Smooth muscle cell (in vitro differentiated cells): ENCODE results near the gene WAS. TPM values are rescaled to one million over a fixed set of nuclear protein-coding genes. Genes with fewer than 3 reads are reported as not detected.

Experiments used
- DNase-seq: peaks from one replicate; lab custom pipeline; 2025; ENCODE audit not compliant: unreplicated experiment; lab: John Stamatoyannopoulos, UW
- H2AFZ ChIP-seq: fragments of 200-600 bp; sonication (generic); 2 replicates; pipeline ENCODE4 v1.6.0; 2016; ENCODE audit warnings: antibody characterized with exemption, low read depth, mild to moderate bottlenecking
- H3F3A ChIP-seq: fragments of 200-600 bp; sonication (generic); 2 replicates; pipeline ENCODE4 v1.6.0; 2017; ENCODE audit warnings: antibody characterized with exemption, low read depth
- H3K27ac ChIP-seq: fragments of 200-600 bp; sonication (generic); 2 replicates; pipeline ENCODE4 v1.5.1; 2016; ENCODE audit warnings: low read depth, mild to moderate bottlenecking
- H3K27me3 ChIP-seq: fragments of 200-600 bp; sonication (generic); 2 replicates; pipeline ENCODE4 v1.6.1; 2016; ENCODE audit warnings: low read depth, mild to moderate bottlenecking
- H3K36me3 ChIP-seq: fragments of 200-600 bp; sonication (generic); 2 replicates; pipeline ENCODE4 v1.5.1; 2016; ENCODE audit warnings: low read depth
- H3K4me1 ChIP-seq: fragments of 200-600 bp; sonication (generic); 2 replicates; pipeline ENCODE4 v1.5.1; 2016; ENCODE audit warnings: low read depth
- H3K4me2 ChIP-seq: fragments of 200-600 bp; sonication (generic); 2 replicates; pipeline ENCODE4 v1.6.0; 2016; ENCODE audit warnings: mild to moderate bottlenecking
- H3K4me3 ChIP-seq: fragments of 200-600 bp; sonication (generic); 2 replicates; pipeline ENCODE4 v1.5.1; 2016; ENCODE audit warnings: mild to moderate bottlenecking
- H3K79me2 ChIP-seq: fragments of 200-600 bp; sonication (generic); 2 replicates; pipeline ENCODE4 v1.6.0; 2016; ENCODE audit warnings: low read depth, mild to moderate bottlenecking
- H3K9ac ChIP-seq: fragments of 200-600 bp; sonication (generic); 2 replicates; pipeline ENCODE4 v1.6.0; 2016; ENCODE audit warnings: low read depth
- H3K9me3 ChIP-seq: fragments of 200-600 bp; sonication (generic); replicated peaks from 2 replicates; pipeline ENCODE4 v1.5.1; 2016; ENCODE audit warnings: low read depth
- H4K20me1 ChIP-seq: fragments of 200-600 bp; sonication (generic); 2 replicates; pipeline ENCODE4 v1.6.0; 2016; ENCODE audit warnings: low read depth
- WGBS: methylation state at CpG from one replicate; pipeline ENCODE4 v1.1.7; 2016; ENCODE audit warnings: low lambda C conversion rate; 5-methylcytosine and 5-hydroxymethylcytosine counted together
- polyA plus RNA-seq: library from polyadenylated mRNA; unstranded; fragments of >200 nt; fragmentation: Nextera tagmentation; extraction: Ambion mirVana; gene quantifications from 2 replicates; pipeline ENCODE4 v1.2.1, GENCODE V29; 2016
- total RNA-seq: library from RNA; depleted of rRNA; stranded (reverse); fragments of >200 nt; gene quantifications from 2 replicates; pipeline ENCODE4 v1.2.3, GENCODE V29; 2014
- TF ChIP-seq, protein P1 (sequence below): fragments of 200-600 bp; sonication (generic); IDR thresholded peaks from 2 replicates; pipeline ENCODE4 v1.5.1; 2017; ENCODE audit warnings: borderline replicate concordance, mild to moderate bottlenecking, antibody characterized with exemption; ENCODE audit not compliant: insufficient read depth, poor library complexity, severe bottlenecking

The WAS gene
- total and polyA plus RNA-seq, 2 experiments from 2014 or later: 0.24 to 0.54 TPM

DNA sequence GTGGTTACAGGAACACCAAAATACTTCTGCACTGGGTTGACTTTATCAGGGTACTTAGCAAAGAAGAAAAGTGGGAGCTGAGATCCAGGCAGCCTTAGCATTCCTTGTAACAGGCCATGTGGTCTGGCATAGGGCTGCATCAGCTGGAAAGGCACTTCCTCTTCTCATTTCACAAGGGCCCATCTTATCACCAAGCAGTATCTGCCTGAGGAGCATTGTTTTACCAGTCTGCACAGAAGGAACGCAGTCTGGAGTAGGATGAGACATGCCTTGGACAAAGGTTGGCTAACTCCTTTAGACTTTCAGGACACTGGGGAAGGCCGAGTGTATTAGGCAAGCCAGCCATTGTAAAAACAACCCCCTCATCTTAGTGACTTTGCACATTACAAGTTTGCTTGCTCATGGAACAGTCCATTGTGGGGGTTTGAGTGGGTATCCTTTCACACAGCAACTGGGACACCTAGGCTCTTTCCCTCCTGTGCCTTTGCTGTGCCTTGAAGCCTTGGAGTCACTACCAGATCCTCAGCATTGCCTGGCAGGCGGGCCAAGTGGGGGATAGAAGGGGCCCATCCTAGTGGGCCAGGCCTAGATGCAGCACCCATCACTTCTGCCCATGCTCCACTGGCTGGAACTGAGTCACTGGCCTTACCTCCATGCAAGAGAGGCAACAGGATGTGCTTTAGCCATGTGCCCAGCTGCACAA, 17.5 kb downstream of the WAS start:
- TF ChIP-seq, protein P1, sequence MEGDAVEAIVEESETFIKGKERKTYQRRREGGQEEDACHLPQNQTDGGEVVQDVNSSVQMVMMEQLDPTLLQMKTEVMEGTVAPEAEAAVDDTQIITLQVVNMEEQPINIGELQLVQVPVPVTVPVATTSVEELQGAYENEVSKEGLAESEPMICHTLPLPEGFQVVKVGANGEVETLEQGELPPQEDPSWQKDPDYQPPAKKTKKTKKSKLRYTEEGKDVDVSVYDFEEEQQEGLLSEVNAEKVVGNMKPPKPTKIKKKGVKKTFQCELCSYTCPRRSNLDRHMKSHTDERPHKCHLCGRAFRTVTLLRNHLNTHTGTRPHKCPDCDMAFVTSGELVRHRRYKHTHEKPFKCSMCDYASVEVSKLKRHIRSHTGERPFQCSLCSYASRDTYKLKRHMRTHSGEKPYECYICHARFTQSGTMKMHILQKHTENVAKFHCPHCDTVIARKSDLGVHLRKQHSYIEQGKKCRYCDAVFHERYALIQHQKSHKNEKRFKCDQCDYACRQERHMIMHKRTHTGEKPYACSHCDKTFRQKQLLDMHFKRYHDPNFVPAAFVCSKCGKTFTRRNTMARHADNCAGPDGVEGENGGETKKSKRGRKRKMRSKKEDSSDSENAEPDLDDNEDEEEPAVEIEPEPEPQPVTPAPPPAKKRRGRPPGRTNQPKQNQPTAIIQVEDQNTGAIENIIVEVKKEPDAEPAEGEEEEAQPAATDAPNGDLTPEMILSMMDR: no peak
- no peak overlapping the region for H3K27ac ChIP-seq
- no peaks in the 10 kb centered on the region for H3K27me3 ChIP-seq
- 62% methylated on average over 3 of the region's 3 CpGs for WGBS
- H3F3A ChIP-seq: no peaks in the 10 kb centered on the region
- DNase-seq: no peak
- no peak overlapping the region for H3K4me2 ChIP-seq
- H2AFZ ChIP-seq: no peak overlapping the region
- no peaks in the 10 kb centered on the region for H3K79me2 ChIP-seq
- H3K4me1 ChIP-seq: no peaks in the 10 kb centered on the region
- no peaks in the 10 kb centered on the region for H3K9me3 ChIP-seq
- no peaks in the 10 kb centered on the region for H4K20me1 ChIP-seq
- H3K4me3 ChIP-seq: no peak overlapping the region
- H3K9ac ChIP-seq: no peak overlapping the region
- no peaks in the 10 kb centered on the region for H3K36me3 ChIP-seq

DNA sequence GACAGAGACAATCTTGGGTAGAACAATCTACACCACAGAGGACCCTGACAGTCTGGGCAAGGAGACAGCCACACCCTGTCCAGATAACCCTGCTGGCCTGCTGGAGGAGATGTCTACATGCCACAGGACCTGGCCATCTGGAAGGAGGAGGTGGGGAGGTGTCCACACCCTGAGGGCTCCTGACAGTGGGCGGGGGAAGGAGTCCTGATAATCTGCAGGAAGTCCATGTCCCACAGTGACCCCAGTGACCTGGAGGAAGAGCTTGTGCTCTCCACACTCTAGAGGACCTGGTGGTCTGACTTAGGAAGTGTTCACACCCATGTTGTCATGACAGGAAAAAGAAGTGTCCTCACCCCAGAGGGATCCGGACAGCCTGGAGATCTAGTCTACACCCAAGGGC, 18.4 kb downstream of the WAS start:
- H3K36me3 ChIP-seq: no peaks in the 10 kb centered on the region
- no peak overlapping the region for H3K27ac ChIP-seq
- DNase-seq: no peak
- H3K4me2 ChIP-seq: no peak overlapping the region
- no peaks in the 10 kb centered on the region for H3F3A ChIP-seq
- H3K9me3 ChIP-seq: no peaks in the 10 kb centered on the region
- no peak overlapping the region for H2AFZ ChIP-seq
- no peaks in the 10 kb centered on the region for H4K20me1 ChIP-seq
- TF ChIP-seq, protein P1: no peak
- no peak overlapping the region for H3K4me3 ChIP-seq
- H3K4me1 ChIP-seq: no peaks in the 10 kb centered on the region
- WGBS: 86% methylated on average over 2 of the region's 2 CpGs
- no peaks in the 10 kb centered on the region for H3K79me2 ChIP-seq
- H3K9ac ChIP-seq: no peak overlapping the region
- no peaks in the 10 kb centered on the region for H3K27me3 ChIP-seq

DNA sequence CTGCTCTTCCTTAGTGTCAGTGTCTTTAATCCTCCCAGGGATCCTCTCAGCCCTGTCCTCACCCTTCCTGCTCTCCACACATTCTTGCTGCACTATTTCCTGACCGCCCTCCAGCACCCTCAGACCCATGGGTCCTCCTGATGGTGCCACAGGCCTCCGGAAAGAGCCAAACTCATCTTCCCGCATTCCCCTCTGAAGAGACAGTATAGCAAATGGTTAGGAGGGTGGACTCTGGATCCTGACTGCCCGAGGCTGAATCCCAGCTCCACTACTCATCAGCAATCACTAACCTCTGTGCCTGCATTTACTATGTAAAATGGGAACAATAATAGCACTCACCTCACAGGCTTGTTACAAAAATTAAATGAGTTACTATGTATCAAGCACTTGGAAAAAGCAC, 19.1 kb downstream of the WAS start:
- Histone ChIP-seq H2AFZ (no peak overlapping the region), H3K9ac (no peak overlapping the region), H3F3A (no peaks in the 10 kb centered on the region), H3K9me3 (no peaks in the 10 kb centered on the region), H3K4me2 (no peak overlapping the region), H3K27me3 (no peaks in the 10 kb centered on the region), H4K20me1 (no peaks in the 10 kb centered on the region), H3K27ac (no peak overlapping the region), H3K79me2 (no peaks in the 10 kb centered on the region), H3K36me3 (no peaks in the 10 kb centered on the region), H3K4me3 (no peak overlapping the region), H3K4me1 (no peaks in the 10 kb centered on the region)
- WGBS: 63% methylated on average over 4 of the region's 4 CpGs
- DNase-seq: no peak
- TF ChIP-seq, protein P1: no peak

DNA sequence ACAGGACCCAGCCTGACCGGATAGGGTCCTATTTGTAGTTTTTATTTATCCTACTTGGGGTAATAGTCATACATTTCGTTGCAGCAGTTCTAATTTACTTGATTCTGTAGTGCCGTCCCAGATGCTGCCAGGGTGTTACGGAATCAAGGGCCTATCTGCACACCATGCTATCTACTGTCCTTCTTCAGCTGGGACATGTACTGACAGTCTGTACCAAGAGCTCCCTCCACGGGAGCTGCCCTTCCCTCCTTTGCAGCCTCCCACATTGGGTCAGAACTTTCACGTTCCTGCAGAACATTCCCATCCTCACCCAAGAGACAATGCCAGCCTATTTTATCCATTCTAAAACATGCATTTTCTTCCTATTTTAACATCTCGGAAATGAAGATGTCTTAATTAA, 19.6 kb downstream of the WAS start:
- no peak overlapping the region for H2AFZ ChIP-seq
- no peak for DNase-seq
- H3K27me3 ChIP-seq: no peaks in the 10 kb centered on the region
- H3K4me1 ChIP-seq: no peaks in the 10 kb centered on the region
- no peaks in the 10 kb centered on the region for H3K36me3 ChIP-seq
- no peak overlapping the region for H3K4me2 ChIP-seq
- no peak overlapping the region for H3K4me3 ChIP-seq
- WGBS: 81% methylated on average over 7 of the region's 7 CpGs
- no peaks in the 10 kb centered on the region for H4K20me1 ChIP-seq
- H3K79me2 ChIP-seq: no peaks in the 10 kb centered on the region
- TF ChIP-seq, protein P1: no peak
- no peak overlapping the region for H3K9ac ChIP-seq
- no peak overlapping the region for H3K27ac ChIP-seq
- no peaks in the 10 kb centered on the region for H3K9me3 ChIP-seq
- H3F3A ChIP-seq: no peaks in the 10 kb centered on the region
